GM12878 (cell line): ENCODE results near the gene PKNOX1. TPM values are rescaled to one million over a fixed set of nuclear protein-coding genes. Genes with fewer than 3 reads are reported as not detected.

Source experiments
- ATAC-seq: fragments of 200-7000 bp; cut with Tn5 transposase; 3 replicates; pipeline ENCODE4 v1.9.1; 2020; ENCODE audit warnings: mild to moderate bottlenecking, moderate library complexity
- BruUV-seq: library from RNA; stranded (reverse); fragments of 400-500 nt; replicated peaks from 2 replicates; lab custom pipeline; 2021; lab: Mats Ljungman, UMichigan
- CTCF ChIA-PET: fragments of 300-600 bp; sonication (Branson Sonifier 250); formaldehyde crosslinking; extraction: SDS; loops from one replicate; lab custom pipeline; 2021; ENCODE audit warnings: inconsistent platforms; lab: Yijun Ruan, JAX
- POLR2A ChIA-PET: fragments of 350-600 bp; formaldehyde crosslinking; extraction: SDS; loops from one replicate; lab custom pipeline; 2021; ENCODE audit warnings: inconsistent platforms; lab: Charles Lee
- RAD21 ChIA-PET: fragments of 300-600 bp; sonication (Branson Sonifier 250); formaldehyde crosslinking; loops from one replicate; lab custom pipeline; 2023; ENCODE audit warnings: antibody characterized with exemption; ENCODE audit not compliant: unreplicated experiment; lab: Charles Lee
- SMC1A ChIA-PET: fragments of 300-600 bp; sonication (Branson Sonifier 250); formaldehyde crosslinking; loops from one replicate; lab custom pipeline; 2023; ENCODE audit not compliant: unreplicated experiment, uncharacterized antibody; lab: Charles Lee
- DNase-seq: peaks from one replicate; pipeline ENCODE4 v3.0.0-alpha.2; 2011; ENCODE audit warnings: low read depth, low spot score
- FAIRE-seq: peaks from 3 replicates; lab custom pipeline; 2011; peaks lifted over from hg19 to GRCh38; lab: Jason Lieb, UNC
- H2AFZ ChIP-seq: 2 replicates; pipeline ENCODE4 v1.6.0; 2011; ENCODE audit warnings: low read depth, low read length, control low read depth; ENCODE audit not compliant: control insufficient read depth
- H3K27ac ChIP-seq: 2 replicates; pipeline ENCODE4 v1.5.1; 2011; ENCODE audit warnings: control low read depth; ENCODE audit not compliant: control insufficient read depth, insufficient read depth
- H3K27me3 ChIP-seq, 2 experiments: replicated peaks in 1 of 2; 2 replicates each; pipeline versions ENCODE4 v1.6.0 to v1.6.1; 2011; ENCODE audit warnings: low read length in 1 of 2; ENCODE audit not compliant: control insufficient read depth in 2 of 2, insufficient read depth in 2 of 2
- H3K36me3 ChIP-seq, 2 experiments: 2 replicates each; pipeline ENCODE4 v1.5.1; 2011; ENCODE audit warnings: low read length in 1 of 2; ENCODE audit not compliant: control insufficient read depth in 2 of 2, insufficient read depth in 2 of 2
- H3K4me1 ChIP-seq: 2 replicates; pipeline ENCODE4 v1.6.1; 2011; ENCODE audit warnings: mild to moderate bottlenecking, low read length, moderate library complexity, mixed read lengths; ENCODE audit not compliant: control insufficient read depth, insufficient read depth
- H3K4me2 ChIP-seq: 2 replicates; pipeline ENCODE4 v1.6.0; 2011; ENCODE audit warnings: control low read depth; ENCODE audit not compliant: control insufficient read depth, insufficient read depth
- H3K4me3 ChIP-seq: fragments of 200-600 bp; sonication (generic); 2 replicates; pipeline ENCODE4 v1.5.1; 2016
- H3K79me2 ChIP-seq: 2 replicates; pipeline ENCODE4 v1.6.0; 2011; ENCODE audit warnings: low read length; ENCODE audit not compliant: control insufficient read depth, insufficient read depth
- H3K9ac ChIP-seq: 2 replicates; pipeline ENCODE4 v1.8.0; 2011; ENCODE audit warnings: low read length, control low read depth, mixed read lengths; ENCODE audit not compliant: control insufficient read depth, insufficient read depth
- H3K9me3 ChIP-seq: replicated peaks from 3 replicates; pipeline ENCODE4 v1.5.1; 2011; ENCODE audit warnings: mild to moderate bottlenecking, low read length; ENCODE audit not compliant: control insufficient read depth, insufficient read depth
- H4K20me1 ChIP-seq: 2 replicates; pipeline ENCODE4 v1.6.0; 2011; ENCODE audit not compliant: control insufficient read depth, insufficient read depth
- CBX5 ChIP-seq: sonication (generic); IDR thresholded peaks from 2 replicates; pipeline ENCODE4 v1.6.1; 2016; ENCODE audit warnings: low read depth, moderate library complexity, mild to moderate bottlenecking, inconsistent platforms
- CTCF ChIP-seq, 3 experiments: IDR thresholded peaks in 2 of 3; conservative IDR thresholded peaks in 1 of 3; 2 replicates each; pipeline ENCODE4 v1.5.1; 2011; ENCODE audit warnings: low read depth in 3 of 3, low read length in 3 of 3, mild to moderate bottlenecking in 3 of 3, control low read depth in 2 of 3, moderate library complexity in 2 of 3, inconsistent platforms in 1 of 3, mixed read lengths in 1 of 3; ENCODE audit not compliant: control insufficient read depth in 2 of 3, insufficient read depth in 1 of 3; ENCODE audit errors: extremely low read depth in 1 of 3
- E4F1 ChIP-seq: fragments of 450-650 bp; IDR thresholded peaks from 2 replicates; pipeline ENCODE4 v1.6.1; 2018; ENCODE audit warnings: borderline replicate concordance, mild to moderate bottlenecking; ENCODE audit not compliant: partially characterized antibody
- EP300 ChIP-seq, 2 experiments: fragments of 150-350 bp in 1 of 2; IDR thresholded peaks; 2 replicates each; pipeline ENCODE4 v1.6.1; 2011 to 2012; ENCODE audit warnings: low read depth in 2 of 2, low read length in 2 of 2, borderline replicate concordance in 1 of 2, improper control_type of control experiment in 1 of 2, inconsistent platforms in 1 of 2; ENCODE audit not compliant: control insufficient read depth in 1 of 2
- HDAC2 ChIP-seq: fragments of 200-600 bp; sonication (generic); IDR thresholded peaks from 2 replicates; pipeline ENCODE4 v1.6.1; 2017
- IKZF1 ChIP-seq: fragments of 450-650 bp; conservative IDR thresholded peaks from 2 replicates; pipeline ENCODE4 v1.6.1; 2017; ENCODE audit warnings: antibody characterized with exemption, mild to moderate bottlenecking
- MAX ChIP-seq: IDR thresholded peaks from 2 replicates; pipeline ENCODE4 v1.6.1; 2012; ENCODE audit warnings: low read depth, low read length, improper control_type of control experiment
- MEF2A ChIP-seq: IDR thresholded peaks from 2 replicates; pipeline ENCODE4 v1.6.1; 2011; ENCODE audit warnings: low read depth, mild to moderate bottlenecking, low read length, moderate library complexity; ENCODE audit not compliant: insufficient read depth
- NR2C2 ChIP-seq: IDR thresholded peaks from 2 replicates; pipeline ENCODE4 v1.6.1; 2011; ENCODE audit warnings: borderline replicate concordance, low read depth; ENCODE audit not compliant: control insufficient read depth, insufficient read length
- POU2F2 ChIP-seq: IDR thresholded peaks from 3 replicates; pipeline ENCODE4 v1.6.1; 2011; ENCODE audit warnings: low read depth, mild to moderate bottlenecking, low read length, borderline replicate concordance
- RAD51 ChIP-seq: fragments of 450-650 bp; IDR thresholded peaks from 2 replicates; pipeline ENCODE4 v1.6.1; 2016; ENCODE audit warnings: moderate library complexity, mild to moderate bottlenecking, inconsistent platforms
- RCOR1 ChIP-seq: conservative IDR thresholded peaks from 2 replicates; pipeline ENCODE4 v1.6.1; 2012; ENCODE audit warnings: low read depth, low read length, improper control_type of control experiment
- RUNX3 ChIP-seq: IDR thresholded peaks from 2 replicates; pipeline ENCODE4 v1.6.1; 2012; ENCODE audit warnings: low read length, inconsistent platforms
- SIN3A ChIP-seq: IDR thresholded peaks from 2 replicates; pipeline ENCODE4 v1.6.1; 2012; ENCODE audit warnings: low read depth, low read length, improper control_type of control experiment
- SREBF2 ChIP-seq: IDR thresholded peaks from 2 replicates; pipeline ENCODE4 v1.6.1; 2012; ENCODE audit warnings: mild to moderate bottlenecking, low read length
- TCF3 ChIP-seq: IDR thresholded peaks from 2 replicates; pipeline ENCODE4 v1.6.1; 2012; ENCODE audit warnings: low read depth, mild to moderate bottlenecking, low read length, borderline replicate concordance; ENCODE audit not compliant: insufficient read depth
- YY1 ChIP-seq: IDR thresholded peaks from 2 replicates; pipeline ENCODE4 v1.6.1; 2011; ENCODE audit warnings: low read depth, mild to moderate bottlenecking, low read length
- ZNF622 ChIP-seq: fragments of 450-650 bp; IDR thresholded peaks from 2 replicates; pipeline ENCODE4 v1.6.1; 2017; ENCODE audit warnings: mild to moderate bottlenecking, inconsistent platforms
- ZSCAN29 ChIP-seq: fragments of 450-650 bp; IDR thresholded peaks from 2 replicates; pipeline ENCODE4 v1.6.1; 2017; ENCODE audit warnings: mild to moderate bottlenecking, moderate library complexity
- WGBS: methylation state at CpG from one replicate; pipeline ENCODE4 v1.1.6; 2016; ENCODE audit warnings: low lambda C conversion rate; ENCODE audit not compliant: insufficient replicate concordance, insufficient coverage; ENCODE audit errors: missing lambda C conversion rate; 5-methylcytosine and 5-hydroxymethylcytosine counted together
- in situ Hi-C: fragments of 300-500 bp; cut with MboI; formaldehyde crosslinking; loops from 9 replicates; pipeline ENCODE4 v1.14.3; 2018; ENCODE audit warnings: mixed read lengths
- intact Hi-C: fragments of 100-400 bp; cut with micrococcal nuclease; formaldehyde crosslinking; loops from one replicate; pipeline ENCODE4 v1.14.2; 2022; ENCODE audit not compliant: unreplicated experiment
- polyA plus RNA-seq, 11 experiments: library from polyadenylated mRNA; depleted of rRNA in 4 of 11; unstranded in 6 of 11; stranded (reverse) in 5 of 11; fragments of >200 nt; fragmentation: Nextera tagmentation in 4 of 11; fragmentation: Illumina TruSeq in 1 of 11; extraction: Ambion mirVana in 4 of 11; extraction: Trizol in 1 of 11; gene quantifications; 1 replicate in 1 of 11; 2 replicates in 10 of 11; pipeline versions ENCODE4 v1.2.1 to v1.2.3, GENCODE V29; 2011 to 2016; ENCODE audit warnings: inconsistent platforms in 2 of 11, missing spikeins in 2 of 11, low read depth in 1 of 11
- total RNA-seq, 4 experiments: library from RNA; depleted of rRNA in 3 of 4; stranded (reverse); fragments of >200 nt in 3 of 4; fragmentation: Illumina TruSeq in 1 of 4; extraction: Trizol in 1 of 4; gene quantifications; 2 replicates each; pipeline versions ENCODE4 v1.2.1 to v1.2.3, GENCODE V29; 2013 to 2021

The PKNOX1 gene
- total and polyA plus RNA-seq, 10 of the 15 experiments (the other 5 are each of a cell fraction or from before 2014, with no cell fraction given): 6.9 to 23.7 (median 13.2) TPM

- no peak for TF ChIP-seq ZNF622
- TF ChIP-seq SIN3A: no peak
- TF ChIP-seq TCF3: no peak
- no peak for TF ChIP-seq POU2F2
- TF ChIP-seq RCOR1: no peak
- no peak for TF ChIP-seq SREBF2
- no peak for TF ChIP-seq RAD51
- TF ChIP-seq ZSCAN29: no peak
- TF ChIP-seq EP300 (IDR thresholded peaks at IDR 0.05; ENCODE audit: borderline replicate concordance in 1 of 2, control insufficient read depth in 1 of 2, low read depth in 2 of 2, low read length in 2 of 2): no peak
- no peak for TF ChIP-seq HDAC2
- no peak for TF ChIP-seq MAX
- TF ChIP-seq, all 136 proteins: peak for 0
Measured at GRCh38 chr21:43024439-43025136, 50.2 kb downstream of the PKNOX1 start (continued).

GRCh38 chr21:43025636-43026180, 51.3 kb downstream of the PKNOX1 start:
- WGBS: over 99% methylated on average over 6 of the region's 6 CpGs
- ChIA-PET POLR2A (no interaction called here), RAD21 (no interaction called here), SMC1A (interaction anchor here (1.5 kb wide), 1 partner anchor 48 kb away, joined by 4 read pairs; no protein-coding TSS in a partner anchor), CTCF (no interaction called here)
- peaks cover 4 to 7% of the 10 kb centered on the region in 2 experiments; a peak in 3 of 4 replicates for H3K36me3 ChIP-seq
- H3K27ac ChIP-seq: no peak overlapping the region
- no peak for ATAC-seq
- BruUV-seq: no TSS peak
- no peak overlapping the region for H3K4me2 ChIP-seq
- DNase-seq: no peak
- TF ChIP-seq CBX5 (no peak), E4F1 (no peak), RUNX3 (no peak), TCF3 (no peak), NR2C2 (no peak), YY1 (no peak), CTCF (IDR thresholded peaks at IDR 0.05 in 2 of 3, conservative IDR thresholded peaks at IDR 0.05 in 1 of 3; ENCODE audit: control insufficient read depth in 2 of 3, extremely low read depth in 1 of 3, insufficient read depth in 1 of 3, low read depth in 3 of 3, low read length in 3 of 3) (no peak), MEF2A (no peak), IKZF1 (no peak)
- intact Hi-C loops: no loop called here
- no peaks in the 10 kb centered on the region for H4K20me1 ChIP-seq
- no peaks in the 10 kb centered on the region for H3K4me1 ChIP-seq
- H3K4me3 ChIP-seq: no peak overlapping the region
- H3K9ac ChIP-seq: no peak overlapping the region
- no peak overlapping the region for H2AFZ ChIP-seq
- no peak for FAIRE-seq
- in situ Hi-C loops: no loop called here
- H3K9me3 ChIP-seq: no peaks in the 10 kb centered on the region
- H3K79me2 ChIP-seq: no peaks in the 10 kb centered on the region
- no peaks in the 10 kb centered on the region for H3K27me3 ChIP-seq
